ENCODE data around the gene ABHD12.

The ABHD12 gene

GRCh38 chr20:25256226-25256859 lies 134.3 kb downstream of the ABHD12 start:
- peak overlapping the region; percentile 52 for H3K27ac ChIP-seq
- ChIA-PET CTCF (interaction anchor here (0.6 to 0.7 kb wide), 3 partner anchors 10 to 142 kb away, joined by 3 read pairs; no protein-coding TSS in a partner anchor), POLR2A (ENCODE audit: low non-redundant PET) (no interaction called here)
- no peak for DNase-seq (ENCODE audit: low spot score)
- TF ChIP-seq CTCF (conservative IDR thresholded peaks at IDR 0.05; ENCODE audit: low read depth) = no peak

DNA sequence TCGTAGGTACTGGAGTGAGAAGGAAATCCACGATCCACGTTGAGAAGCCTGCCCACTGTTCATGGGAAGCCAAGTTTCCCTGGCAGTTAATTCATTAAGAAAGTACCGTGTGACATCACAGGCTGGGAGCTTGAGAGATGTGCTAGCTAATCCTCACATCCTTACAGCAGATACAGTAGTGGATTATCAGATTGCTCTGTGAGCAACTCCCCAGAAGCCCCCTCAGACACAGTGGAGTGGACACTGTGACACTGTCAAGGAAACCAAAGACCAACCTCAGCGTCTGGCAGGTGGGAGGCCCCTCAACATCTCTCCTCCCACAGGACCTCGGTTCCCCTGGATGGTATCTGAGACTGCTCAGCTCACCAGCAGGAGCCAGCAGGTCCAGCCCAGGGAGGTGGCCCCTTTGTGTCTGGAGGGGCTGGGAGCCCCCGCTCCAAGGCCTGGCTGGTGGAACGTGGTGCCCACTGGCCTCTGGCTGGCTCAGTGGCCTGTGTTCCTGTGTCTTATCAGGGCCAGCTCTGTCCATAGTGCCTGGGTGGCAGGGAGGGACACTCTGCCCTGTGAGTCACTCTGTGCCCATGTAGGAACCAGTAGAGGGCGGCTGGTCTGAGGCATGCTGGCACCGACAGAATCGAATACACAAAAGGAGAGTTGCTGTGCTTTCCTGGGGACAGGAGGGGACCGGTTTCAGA lies 135.5 kb downstream of the ABHD12 start:
- H3K27ac ChIP-seq = peak overlapping the region; percentile 40
- CTCF ChIA-PET = interaction anchor here (0.6 to 0.8 kb wide), 4 partner anchors 19 to 59 kb away, joined by 3 read pairs; no protein-coding TSS in a partner anchor
- POLR2A ChIA-PET (ENCODE audit: low non-redundant PET) = no interaction called here

DNA sequence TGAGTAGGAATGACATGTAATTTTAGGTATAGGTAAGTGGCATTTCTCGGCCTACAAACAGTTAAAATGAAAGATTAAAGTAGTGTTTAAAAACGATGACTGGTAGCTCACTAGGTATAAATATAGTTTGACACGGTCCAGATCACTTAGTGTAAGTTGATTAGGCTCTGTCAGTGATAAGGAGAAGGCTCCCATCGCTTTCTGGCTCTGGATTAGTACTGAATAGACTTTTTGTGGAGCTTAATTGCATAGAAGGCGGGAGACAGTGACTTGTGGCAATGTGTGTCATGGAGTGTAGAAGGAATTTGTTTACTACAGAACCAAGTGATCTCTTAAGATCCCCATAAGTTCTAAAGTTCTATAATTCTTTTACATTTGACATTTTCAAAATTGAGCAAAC lies 136.1 kb downstream of the ABHD12 start:
- no peak overlapping the region for H3K27ac ChIP-seq
- POLR2A ChIA-PET (ENCODE audit: low non-redundant PET) = no interaction called here
- CTCF ChIA-PET = interaction anchor here (0.8 kb wide), 1 partner anchor 55 kb away, joined by 3 read pairs; no protein-coding TSS in a partner anchor
- no peak for DNase-seq (ENCODE audit: low spot score)
- TF ChIP-seq CTCF (conservative IDR thresholded peaks at IDR 0.05; ENCODE audit: low read depth) = no peak

More for the DNA sequence above, 135.5 kb downstream of the ABHD12 start:
- TF ChIP-seq CTCF (conservative IDR thresholded peaks at IDR 0.05; ENCODE audit: low read depth) = no peak
- DNase-seq (ENCODE audit: low spot score) = no peak

DNA sequence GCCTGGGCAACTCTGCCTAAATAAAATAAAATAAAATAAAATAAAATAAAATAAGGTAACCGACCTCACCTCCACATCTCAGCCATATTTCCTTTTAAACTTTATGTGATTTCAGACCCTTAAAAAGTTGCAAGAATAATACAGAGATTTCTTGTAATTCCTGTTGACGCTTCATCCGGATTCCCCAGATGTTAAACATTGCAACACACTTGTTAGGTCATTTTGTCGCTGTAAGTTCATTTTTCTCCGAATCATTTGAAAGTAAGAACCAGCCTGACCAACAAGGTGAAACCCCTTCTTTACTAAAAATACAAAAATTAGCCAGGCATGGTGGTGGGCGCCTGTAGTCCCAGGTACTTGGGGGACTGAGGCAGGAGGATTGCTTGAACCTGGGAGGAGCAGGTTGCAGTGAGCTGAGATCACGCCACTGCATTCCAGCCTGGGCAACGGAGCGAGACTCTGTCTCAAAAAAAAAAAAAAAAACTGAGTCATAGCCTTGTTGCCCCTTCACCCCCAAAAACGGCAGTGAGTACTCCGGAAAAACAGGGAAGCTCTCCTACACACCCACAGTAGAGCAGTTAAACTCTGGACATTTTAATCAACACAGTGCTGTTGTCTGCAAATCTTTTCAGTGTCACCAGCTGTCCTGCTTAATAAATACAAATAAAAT lies 136.9 kb downstream of the ABHD12 start:
- peak overlapping the region; percentile 29; the same call in 1 of the 2 replicates for H3K27ac ChIP-seq
- POLR2A ChIA-PET (ENCODE audit: low non-redundant PET) = no interaction called here
- CTCF ChIA-PET = interaction anchor here (0.7 kb wide), 1 partner anchor 146 kb away, joined by 3 read pairs; no protein-coding TSS in a partner anchor
- no peak for TF ChIP-seq CTCF (conservative IDR thresholded peaks at IDR 0.05; ENCODE audit: low read depth)
- DNase-seq (ENCODE audit: low spot score) = no peak

DNA sequence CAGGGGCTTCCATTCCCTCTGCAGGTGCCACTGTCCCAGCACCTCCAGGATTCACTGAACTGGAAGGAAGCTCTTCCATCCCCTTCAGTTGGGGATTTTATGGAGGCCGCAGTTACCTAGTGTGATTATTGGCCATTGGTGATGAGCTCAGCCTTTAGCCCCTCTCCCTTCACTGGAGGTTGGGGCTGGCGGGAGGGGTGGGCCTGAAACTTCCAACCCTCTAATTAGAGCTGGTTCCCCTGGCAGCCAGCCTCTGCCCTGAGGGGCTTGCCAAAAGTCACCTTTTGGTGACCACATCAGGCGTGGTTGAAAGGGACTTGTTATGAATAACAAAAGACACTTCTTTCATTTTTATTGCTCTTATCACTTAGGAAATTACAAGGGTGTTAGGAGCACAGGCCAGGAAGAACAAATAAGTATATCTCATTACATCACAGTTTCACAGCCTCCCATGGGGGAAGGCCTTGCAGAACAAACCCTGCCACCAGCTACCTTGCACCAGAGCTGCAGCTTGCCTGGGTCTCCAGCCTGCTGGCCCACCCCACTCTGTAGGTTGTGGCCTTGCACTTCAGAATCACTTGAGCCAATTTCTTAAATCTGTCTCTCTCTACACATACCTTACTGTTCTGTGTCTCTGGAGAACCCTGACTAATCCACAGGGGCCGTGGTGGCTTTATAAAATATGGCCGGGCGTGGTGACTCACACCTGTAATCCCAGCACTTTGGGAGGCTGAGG lies 137.8 kb downstream of the ABHD12 start:
- peak overlapping the region; percentile 29 for H3K27ac ChIP-seq
- ChIA-PET POLR2A (ENCODE audit: low non-redundant PET) (no interaction called here), CTCF (interaction anchor here (0.6 to 0.7 kb wide), 2 partner anchors 146 to 151 kb away, joined by 3 read pairs; no protein-coding TSS in a partner anchor)
- TF ChIP-seq CTCF (conservative IDR thresholded peaks at IDR 0.05; ENCODE audit: low read depth) = no peak
- no peak for DNase-seq (ENCODE audit: low spot score)

DNA sequence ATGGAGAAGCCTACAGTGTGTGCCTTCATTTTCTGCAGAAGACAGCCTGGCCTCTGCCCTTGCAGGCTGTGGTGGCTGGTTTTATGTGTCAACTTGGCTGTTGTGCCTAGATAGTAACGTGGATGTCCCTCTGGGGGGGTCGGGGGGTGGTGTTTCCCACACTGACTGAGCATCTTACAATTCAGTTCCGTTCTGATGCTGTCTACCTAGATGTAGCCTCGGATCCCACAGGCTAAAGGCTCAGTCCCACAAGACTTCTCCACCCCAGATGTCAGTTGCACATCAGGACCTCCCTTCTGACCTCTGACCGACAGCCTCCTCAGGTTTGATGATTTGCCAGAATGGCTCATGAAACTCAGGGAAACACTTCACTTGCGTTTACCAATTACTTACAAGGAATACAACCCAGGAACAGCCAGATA lies 138.4 kb downstream of the ABHD12 start:
- no peak for TF ChIP-seq CTCF (conservative IDR thresholded peaks at IDR 0.05; ENCODE audit: low read depth)
- no peak for DNase-seq (ENCODE audit: low spot score)
- CTCF ChIA-PET = no interaction called here
- peak overlapping the region; percentile 29 for H3K27ac ChIP-seq
- POLR2A ChIA-PET (ENCODE audit: low non-redundant PET) = no interaction called here

Data from RWPE1 (cell line).